Hepatocyte (in vitro differentiated cells): ENCODE measurements around the gene EOLA1. TPM values are rescaled to one million over a fixed set of nuclear protein-coding genes. Genes with fewer than 3 reads are reported as not detected.
"Not testable (repeated sequence)": the region's sequence is repeated elsewhere in the genome, so short reads cannot be mapped to it uniquely, and the experiment has no call there.

Experiments used
- DNase-seq: peaks from one replicate; pipeline ENCODE4 v3.0.0-alpha.2; 2016; ENCODE audit warnings: low spot score
- H2AFZ ChIP-seq: fragments of 200-600 bp; sonication (generic); 2 replicates; pipeline ENCODE4 v1.6.0; 2016; ENCODE audit warnings: antibody characterized with exemption, mild to moderate bottlenecking
- H3K27ac ChIP-seq: fragments of 200-600 bp; sonication (generic); 2 replicates; pipeline ENCODE4 v1.5.1; 2016; ENCODE audit warnings: mild to moderate bottlenecking
- H3K27me3 ChIP-seq: fragments of 200-600 bp; sonication (generic); 2 replicates; pipeline ENCODE4 v1.6.1; 2016
- H3K36me3 ChIP-seq: fragments of 200-600 bp; sonication (generic); replicated peaks from 2 replicates; pipeline ENCODE4 v1.5.1; 2016; ENCODE audit warnings: low read depth; ENCODE audit not compliant: insufficient read depth
- H3K4me1 ChIP-seq: fragments of 200-600 bp; sonication (generic); 2 replicates; pipeline ENCODE4 v1.5.1; 2016; ENCODE audit warnings: mild to moderate bottlenecking, moderate library complexity; ENCODE audit not compliant: insufficient read depth
- H3K4me2 ChIP-seq: fragments of 200-600 bp; sonication (generic); 2 replicates; pipeline ENCODE4 v1.6.0; 2016
- H3K4me3 ChIP-seq: fragments of 200-600 bp; sonication (generic); 2 replicates; pipeline ENCODE4 v1.5.1; 2016; ENCODE audit warnings: mild to moderate bottlenecking
- H3K79me2 ChIP-seq: fragments of 200-600 bp; sonication (generic); 2 replicates; pipeline ENCODE4 v1.6.0; 2017; ENCODE audit warnings: mild to moderate bottlenecking
- H3K9me2 ChIP-seq: fragments of 200-600 bp; sonication (generic); replicated peaks from 2 replicates; pipeline ENCODE4 v1.6.0; 2017; ENCODE audit warnings: mild to moderate bottlenecking; ENCODE audit not compliant: insufficient read depth
- H3K9me3 ChIP-seq: fragments of 200-600 bp; sonication (generic); 2 replicates; pipeline ENCODE4 v1.5.1; 2016; ENCODE audit warnings: low read depth, mild to moderate bottlenecking
- H4K20me1 ChIP-seq: fragments of 200-600 bp; sonication (generic); 2 replicates; pipeline ENCODE4 v1.6.0; 2016; ENCODE audit warnings: mild to moderate bottlenecking; ENCODE audit not compliant: insufficient read depth, poor library complexity, severe bottlenecking
- EZH2 ChIP-seq: fragments of 200-600 bp; sonication (generic); IDR thresholded peaks from 2 replicates; pipeline ENCODE4 v1.6.1; 2016; ENCODE audit warnings: antibody characterized with exemption, mild to moderate bottlenecking, borderline replicate concordance
- EZH2phosphoT487 ChIP-seq: fragments of 200-600 bp; sonication (generic); IDR thresholded peaks from one replicate; pipeline ENCODE4 v1.6.1; 2018; ENCODE audit warnings: antibody characterized with exemption, mild to moderate bottlenecking, low read depth, moderate library complexity; ENCODE audit not compliant: unreplicated experiment, severe bottlenecking
- WGBS: methylation state at CpG from one replicate; pipeline ENCODE4 v1.1.6; 2016; ENCODE audit warnings: low lambda C conversion rate; ENCODE audit errors: missing lambda C conversion rate; 5-methylcytosine and 5-hydroxymethylcytosine counted together
- polyA plus RNA-seq: library from polyadenylated mRNA; unstranded; fragments of >200 nt; fragmentation: Nextera tagmentation; extraction: Ambion mirVana; gene quantifications from 2 replicates; pipeline ENCODE4 v1.2.1, GENCODE V29; 2016
- total RNA-seq: library from RNA; depleted of rRNA; stranded (reverse); fragments of >200 nt; gene quantifications from 2 replicates; pipeline ENCODE4 v1.2.3, GENCODE V29; 2014
- TF ChIP-seq, protein P1 (sequence below): fragments of 200-600 bp; sonication (generic); IDR thresholded peaks from 2 replicates; pipeline ENCODE4 v1.5.1; 2016; ENCODE audit warnings: antibody characterized with exemption, mild to moderate bottlenecking; ENCODE audit not compliant: poor library complexity

EOLA1 gene
- total and polyA plus RNA-seq, 2 experiments from 2014 or later = 9.1 to 13.4 TPM

DNA sequence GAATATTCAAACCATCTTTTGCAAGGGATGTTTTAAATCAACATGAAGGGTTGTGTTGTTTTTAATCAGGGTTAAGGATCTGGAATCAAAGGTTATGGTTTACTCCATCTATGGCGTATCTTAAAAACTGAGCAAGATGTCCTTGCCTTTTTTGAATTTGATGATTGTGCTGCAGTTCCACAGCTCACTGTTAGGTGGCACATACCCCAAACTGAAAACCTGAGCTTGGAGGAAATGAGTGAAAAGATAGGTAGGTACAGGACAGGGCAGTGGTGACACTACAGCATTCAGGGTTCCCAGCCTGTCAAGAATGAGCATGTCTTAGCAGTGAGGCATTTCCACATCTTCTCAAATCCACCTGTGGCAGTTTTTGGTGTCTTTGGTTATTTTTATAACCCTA lies 13.1 kb upstream of the EOLA1 start:
- Histone ChIP-seq H3K27ac (no peak overlapping the region), H3K9me3 (no peaks in the 10 kb centered on the region), H3K9me2 (no peaks in the 10 kb centered on the region), H3K27me3 (no peaks in the 10 kb centered on the region), H3K36me3 (no peaks in the 10 kb centered on the region), H3K79me2 (no peaks in the 10 kb centered on the region), H3K4me3 (no peak overlapping the region), H3K4me2 (no peak overlapping the region), H3K4me1 (peaks cover 1% of the 10 kb centered on the region), H2AFZ (no peak overlapping the region), H4K20me1 (no peaks in the 10 kb centered on the region)
- no peak for TF ChIP-seq EZH2
- TF ChIP-seq EZH2phosphoT487 = no peak
- TF ChIP-seq, protein P1, sequence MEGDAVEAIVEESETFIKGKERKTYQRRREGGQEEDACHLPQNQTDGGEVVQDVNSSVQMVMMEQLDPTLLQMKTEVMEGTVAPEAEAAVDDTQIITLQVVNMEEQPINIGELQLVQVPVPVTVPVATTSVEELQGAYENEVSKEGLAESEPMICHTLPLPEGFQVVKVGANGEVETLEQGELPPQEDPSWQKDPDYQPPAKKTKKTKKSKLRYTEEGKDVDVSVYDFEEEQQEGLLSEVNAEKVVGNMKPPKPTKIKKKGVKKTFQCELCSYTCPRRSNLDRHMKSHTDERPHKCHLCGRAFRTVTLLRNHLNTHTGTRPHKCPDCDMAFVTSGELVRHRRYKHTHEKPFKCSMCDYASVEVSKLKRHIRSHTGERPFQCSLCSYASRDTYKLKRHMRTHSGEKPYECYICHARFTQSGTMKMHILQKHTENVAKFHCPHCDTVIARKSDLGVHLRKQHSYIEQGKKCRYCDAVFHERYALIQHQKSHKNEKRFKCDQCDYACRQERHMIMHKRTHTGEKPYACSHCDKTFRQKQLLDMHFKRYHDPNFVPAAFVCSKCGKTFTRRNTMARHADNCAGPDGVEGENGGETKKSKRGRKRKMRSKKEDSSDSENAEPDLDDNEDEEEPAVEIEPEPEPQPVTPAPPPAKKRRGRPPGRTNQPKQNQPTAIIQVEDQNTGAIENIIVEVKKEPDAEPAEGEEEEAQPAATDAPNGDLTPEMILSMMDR = peak; percentile 36
- 80% methylated on average over 1 of the region's 1 CpG for WGBS
- no peak for DNase-seq

DNA sequence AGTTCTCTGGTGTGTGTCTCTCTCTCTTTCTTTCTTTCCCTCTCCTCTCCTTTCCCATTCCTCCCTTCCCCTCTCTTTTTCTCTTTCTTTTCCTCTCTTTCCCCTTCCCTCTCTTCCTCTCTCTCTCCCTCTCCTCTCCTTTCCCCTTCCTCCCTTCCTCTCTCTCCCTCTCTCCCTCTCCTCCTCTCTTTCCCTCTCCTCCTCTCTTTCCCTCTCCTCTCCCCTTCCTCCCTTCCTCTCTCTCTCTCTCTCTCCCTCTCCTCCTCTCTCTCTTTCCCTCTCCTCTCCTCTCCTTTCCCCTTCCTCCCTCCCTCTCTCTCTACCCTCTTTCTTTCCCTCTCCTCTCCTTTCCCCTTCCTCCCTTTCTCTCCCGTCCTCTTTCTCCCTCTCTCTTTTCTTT lies 12.4 kb upstream of the EOLA1 start:
- no peaks in the 10 kb centered on the region for H3K79me2 ChIP-seq
- no peak for TF ChIP-seq EZH2
- TF ChIP-seq, protein P1 = no peak
- TF ChIP-seq EZH2phosphoT487 = no peak
- H3K4me2 ChIP-seq = no peak overlapping the region
- no peaks in the 10 kb centered on the region for H3K9me3 ChIP-seq
- DNase-seq = no peak
- WGBS = 27% methylated on average over 1 of the region's 1 CpG
- no peaks in the 10 kb centered on the region for H3K9me2 ChIP-seq
- H2AFZ ChIP-seq = no peak overlapping the region
- H3K27ac ChIP-seq = no peak overlapping the region
- H3K4me3 ChIP-seq = no peak overlapping the region
- H3K27me3 ChIP-seq = no peaks in the 10 kb centered on the region
- H3K36me3 ChIP-seq = no peaks in the 10 kb centered on the region
- no peaks in the 10 kb centered on the region for H4K20me1 ChIP-seq
- no peaks in the 10 kb centered on the region for H3K4me1 ChIP-seq

DNA sequence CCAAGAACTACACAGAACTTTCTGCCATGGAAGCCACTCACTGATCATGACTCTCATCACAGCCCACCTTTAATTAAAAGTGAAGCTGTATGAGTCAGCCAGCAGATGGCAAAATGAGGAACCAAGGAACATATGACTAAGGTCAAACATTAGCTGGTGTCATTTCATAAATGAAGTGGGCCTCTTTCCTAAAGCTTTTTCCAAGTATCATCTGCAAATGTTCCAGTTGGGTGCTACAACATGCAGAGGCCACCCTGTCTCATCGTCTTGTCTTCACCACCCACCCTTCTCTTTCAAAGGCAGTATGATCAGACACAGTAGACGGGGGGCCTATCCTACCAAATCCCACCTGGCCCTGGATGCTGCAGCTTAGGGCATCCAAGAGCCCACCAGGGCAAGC lies 9.2 kb upstream of the EOLA1 start:
- Histone ChIP-seq H3K4me1 (no peaks in the 10 kb centered on the region), H2AFZ (no peak overlapping the region), H3K27me3 (no peaks in the 10 kb centered on the region), H3K27ac (no peak overlapping the region), H3K36me3 (no peaks in the 10 kb centered on the region), H3K9me3 (no peaks in the 10 kb centered on the region), H3K9me2 (no peaks in the 10 kb centered on the region), H3K4me3 (no peak overlapping the region), H3K79me2 (no peaks in the 10 kb centered on the region), H3K4me2 (no peak overlapping the region), H4K20me1 (no peaks in the 10 kb centered on the region)
- no peak for DNase-seq
- 77% methylated on average over 2 of the region's 2 CpGs for WGBS
- TF ChIP-seq EZH2phosphoT487 (no peak), EZH2 (no peak)
- TF ChIP-seq, protein P1 = no peak

DNA sequence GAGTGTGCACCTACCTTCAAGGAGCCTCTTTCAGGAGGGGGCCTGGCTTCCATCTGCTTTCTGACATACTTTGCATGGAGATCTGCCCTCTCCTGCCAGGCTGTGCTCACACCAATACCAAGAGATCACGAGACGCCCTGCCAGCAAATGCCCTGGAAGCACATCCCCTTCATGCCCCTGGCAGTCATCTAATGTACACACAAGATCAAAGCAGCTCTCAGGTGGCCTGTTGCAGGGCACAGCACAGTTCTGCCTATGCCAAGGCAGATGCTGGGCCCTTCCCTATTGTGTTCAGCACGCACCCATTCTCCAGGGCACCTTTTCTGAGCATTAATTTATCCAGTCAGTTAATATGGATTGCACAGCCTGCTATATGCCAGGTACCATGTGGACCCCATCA lies 7.9 kb upstream of the EOLA1 start:
- 67% methylated on average over 1 of the region's 3 CpGs for WGBS
- not testable (repeated sequence) for H3K27me3 ChIP-seq, H3K79me2 ChIP-seq, H3K36me3 ChIP-seq, H3K4me2 ChIP-seq, H2AFZ ChIP-seq, H3K9me3 ChIP-seq, H3K27ac ChIP-seq, DNase-seq, H3K4me3 ChIP-seq, H3K9me2 ChIP-seq, H4K20me1 ChIP-seq, H3K4me1 ChIP-seq

DNA sequence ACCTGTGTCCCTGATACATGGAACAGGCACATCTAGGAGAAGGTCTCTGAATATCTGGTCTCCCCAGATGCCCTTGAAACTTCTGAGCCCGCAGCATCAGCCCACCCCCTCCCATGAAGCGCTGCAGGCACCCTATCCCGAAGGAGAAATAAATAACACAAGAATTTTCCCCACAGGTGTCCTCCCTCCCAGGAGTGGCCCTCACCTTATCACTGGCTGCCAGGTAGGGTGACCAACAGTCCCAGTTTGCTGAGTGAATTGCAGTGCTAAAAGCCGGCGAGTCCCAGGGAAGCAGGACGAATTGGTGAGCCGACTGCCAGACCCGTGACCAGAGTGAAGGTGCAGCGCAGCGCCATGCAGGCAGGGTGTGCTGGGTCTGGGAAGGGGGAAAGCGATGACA lies 6.8 kb upstream of the EOLA1 start:
- WGBS = 95% methylated on average over 9 of the region's 11 CpGs
- not testable (repeated sequence) for H3K27me3 ChIP-seq, H3K36me3 ChIP-seq, H3K79me2 ChIP-seq, H3K4me1 ChIP-seq, H3K4me3 ChIP-seq, H3K27ac ChIP-seq, DNase-seq, H3K4me2 ChIP-seq, H2AFZ ChIP-seq, H3K9me3 ChIP-seq, H4K20me1 ChIP-seq, H3K9me2 ChIP-seq

DNA sequence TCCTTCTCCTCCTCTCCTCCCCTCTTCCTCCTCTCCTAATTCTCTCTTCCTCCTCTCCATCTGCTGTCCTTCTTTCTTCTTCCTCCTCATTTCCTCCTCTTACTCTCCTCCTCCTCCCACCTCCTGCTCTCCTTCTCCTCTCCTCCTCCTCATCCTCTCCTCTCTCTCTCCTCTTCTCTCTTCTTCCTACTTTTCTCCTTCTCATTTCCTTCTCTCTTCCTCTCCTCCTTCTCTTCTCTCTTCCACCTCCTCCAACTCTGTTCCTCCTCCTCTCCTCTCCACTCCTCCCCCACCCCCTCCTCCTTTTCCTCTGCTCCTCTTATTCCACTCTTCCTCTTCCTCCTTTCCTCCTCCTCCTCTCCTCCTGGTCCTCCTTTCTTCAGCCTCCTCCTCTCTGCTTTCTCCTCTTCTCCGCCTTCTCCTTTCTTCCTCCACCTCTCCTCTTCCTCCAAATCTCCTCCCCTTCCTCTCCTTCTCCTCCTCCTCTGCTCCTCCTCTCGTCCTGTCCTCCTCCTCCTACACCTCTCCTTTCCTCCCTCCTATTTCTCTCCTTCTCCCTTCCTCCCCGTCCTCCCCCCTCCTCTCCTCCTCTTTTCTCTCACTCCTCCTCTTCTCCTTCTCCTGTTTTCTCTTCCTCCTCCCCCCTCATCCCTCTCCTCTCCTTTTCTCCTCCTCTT lies 5.7 kb upstream of the EOLA1 start:
- WGBS = no CpG with 5 or more reads among the region's 3 CpGs
- H2AFZ ChIP-seq, H3K27me3 ChIP-seq: not testable (repeated sequence)

More for the DNA sequence above, 5.7 kb upstream of the EOLA1 start:
- not testable (repeated sequence) for H3K27ac ChIP-seq, H3K9me3 ChIP-seq, H3K4me2 ChIP-seq, H3K9me2 ChIP-seq, H3K4me1 ChIP-seq, H3K4me3 ChIP-seq, H4K20me1 ChIP-seq, H3K36me3 ChIP-seq, DNase-seq, H3K79me2 ChIP-seq
